Esophagus squamous epithelium (tissue), 5 donors: Measurements from ENCODE around the gene CDC42BPB. TPM values are rescaled to one million over a fixed set of nuclear protein-coding genes. Genes with fewer than 3 reads are reported as not detected.

Experiments
- DNase-seq: peaks from one replicate; lab custom pipeline; 2025; lab: John Stamatoyannopoulos, UW
- H3K27ac ChIP-seq, 4 donors: fragments of 200-600 bp; sonication (generic); one replicate each; pipeline ENCODE4 v1.5.1; 2016 to 2019; ENCODE audit warnings: mild to moderate bottlenecking in 1 of 4
- H3K27me3 ChIP-seq, 4 donors: fragments of 200-600 bp; sonication (generic); 1 replicate in 3 of 4; 2 replicates in 1 of 4; pipeline versions ENCODE4 v1.5.1 to v1.6.0; 2017 to 2021; ENCODE audit warnings: antibody characterized with exemption in 1 of 4
- H3K36me3 ChIP-seq, 3 donors: fragments of 200-600 bp; sonication (generic); one replicate each; pipeline ENCODE4 v1.5.1; 2016 to 2019
- H3K4me1 ChIP-seq, 3 donors: fragments of 200-600 bp; sonication (generic); one replicate each; pipeline ENCODE4 v1.5.1; 2017 to 2019
- H3K4me3 ChIP-seq, 4 donors: fragments of 200-600 bp; sonication (generic); 1 replicate in 3 of 4; 2 replicates in 1 of 4; pipeline ENCODE4 v1.5.1; 2016 to 2019; ENCODE audit warnings: mild to moderate bottlenecking in 2 of 4, moderate library complexity in 1 of 4
- H3K9me3 ChIP-seq, 3 donors: fragments of 200-600 bp; sonication (generic); one replicate each; pipeline ENCODE4 v1.5.1; 2016 to 2019
- CTCF ChIP-seq, 6 experiments: fragments of 450-650 bp in 4 of 6; fragments of 200-600 bp in 2 of 6; sonication (generic) in 2 of 6; IDR thresholded peaks; one replicate each; pipeline ENCODE4 v1.5.1; 2016 to 2019; ENCODE audit warnings: antibody characterized with exemption in 6 of 6, mild to moderate bottlenecking in 4 of 6, moderate library complexity in 4 of 6
- POLR2A ChIP-seq, 4 donors: fragments of 450-650 bp; IDR thresholded peaks; one replicate each; pipeline ENCODE4 v1.6.1; 2017; ENCODE audit warnings: antibody characterized with exemption in 4 of 4, mild to moderate bottlenecking in 4 of 4, moderate library complexity in 3 of 4
- WGBS, 2 donors: methylation state at CpG; one replicate each; pipeline ENCODE4 v1.1.5; 2018; 5-methylcytosine and 5-hydroxymethylcytosine counted together
- intact Hi-C: fragments of 100-400 bp; cut with DNase I; formaldehyde crosslinking; loops from one replicate; pipeline ENCODE4 v1.15.0; 2022
- total RNA-seq, 4 donors: library from RNA; depleted of rRNA; stranded (reverse); fragments of >200 nt; gene quantifications; one replicate each; pipeline ENCODE4 v1.1.0, GENCODE V29; 2016
- donor health status: DM: yes; HTN: yes; CAD: no.

Gene CDC42BPB
- total RNA-seq, 4 donors from 2014 or later, result 43.7 to 98.2 (median 81.2) TPM

- H3K27me3 ChIP-seq, result peaks cover 0 to 32% (median 0%) of the 10 kb centered on the region in 4 donors
- DNase-seq, result no peak
Measured at GRCh38 chr14:103094406-103095209, 37.3 kb upstream of the CDC42BPB start, which contains the start of gene EXOC3L4. TSS of gene EXOC3L4 (plus strand) at chr14:103094725. CDS start at chr14:103100220, 5,495 bp downstream.

GRCh38 chr14:103093856-103094405 lies 36.6 kb upstream of the CDC42BPB start:
- intact Hi-C loops, result no loop called here
- no peak for DNase-seq
- 37 to 52% methylated on average over 5 to 6 of the region's 13 CpGs for WGBS, 2 donors
- Histone ChIP-seq H3K27ac (peak overlapping the region; percentile 16 to 82 (median 71)), H3K9me3 (no peaks in the 10 kb centered on the region), H3K4me3 (peak overlapping the region in 2 of 4 donors; percentile 9 to 49), H3K4me1 (peaks cover 14 to 36% (median 27%) of the 10 kb centered on the region in 3 donors), H3K27me3 (peaks cover 0 to 26% (median 0%) of the 10 kb centered on the region in 4 donors), H3K36me3 (no peaks in the 10 kb centered on the region)
- no peak for TF ChIP-seq CTCF (IDR thresholded peaks at IDR 0.05)
- TF ChIP-seq POLR2A (IDR thresholded peaks at IDR 0.05), result no peak

More at GRCh38 chr14:103094406-103095209, 37.3 kb upstream of the CDC42BPB start, which contains the start of gene EXOC3L4:
- Histone ChIP-seq H3K9me3 (no peaks in the 10 kb centered on the region), H3K4me1 (peaks cover 15 to 43% (median 34%) of the 10 kb centered on the region in 3 donors), H3K4me3 (peak within 1 kb of the TSS in 2 of 4 donors; percentile 9 to 49), H3K27ac (peak within 1 kb of the TSS; percentile 22 to 82 (median 71)), H3K36me3 (no peaks in the 10 kb centered on the region)
- WGBS, 2 donors, result 73 to 96% methylated on average over 2 to 5 of the region's 23 CpGs
- no peak for TF ChIP-seq POLR2A (IDR thresholded peaks at IDR 0.05)
- TF ChIP-seq CTCF (IDR thresholded peaks at IDR 0.05), result no peak
- intact Hi-C loops, result no loop called here

- peak overlapping the region; percentile 31 to 77 (median 50) for H3K4me3 ChIP-seq
- H3K9me3 ChIP-seq, result no peaks in the 10 kb centered on the region
- intact Hi-C loops, result no loop called here
- no peak for DNase-seq
- H3K27ac ChIP-seq, result peak overlapping the region; percentile 8 to 74 (median 52)
- WGBS, 2 donors, result 44% methylated on average over 4 of the region's 9 CpGs; no CpG with 5 or more reads in 1 of the 2 donors
- TF ChIP-seq POLR2A (IDR thresholded peaks at IDR 0.05) (no peak), CTCF (IDR thresholded peaks at IDR 0.05) (peak in 1 of 6 experiments; percentile 15)
- H3K36me3 ChIP-seq, result no peaks in the 10 kb centered on the region
- H3K4me1 ChIP-seq, result peaks cover 11 to 33% (median 26%) of the 10 kb centered on the region in 3 donors
- H3K27me3 ChIP-seq, result peaks cover 0 to 22% (median 0%) of the 10 kb centered on the region in 4 donors
Measured at GRCh38 chr14:103091883-103092222, 34.5 kb upstream of the CDC42BPB start.

GRCh38 chr14:103091041-103091882 lies 33.9 kb upstream of the CDC42BPB start:
- peaks cover 0 to 28% (median 0%) of the 10 kb centered on the region in 4 donors for H3K27me3 ChIP-seq
- 37% methylated on average over 8 of the region's 69 CpGs; no CpG with 5 or more reads in 1 of the 2 donors for WGBS, 2 donors

More at GRCh38 chr14:103091041-103091882, 33.9 kb upstream of the CDC42BPB start:
- no peak for TF ChIP-seq POLR2A (IDR thresholded peaks at IDR 0.05)
- peak; percentile 35 to 55 (median 50) for TF ChIP-seq CTCF (IDR thresholded peaks at IDR 0.05)
- Histone ChIP-seq H3K9me3 (no peaks in the 10 kb centered on the region), H3K4me3 (peak overlapping the region; percentile 31 to 77 (median 50)), H3K4me1 (peaks cover 11 to 33% (median 26%) of the 10 kb centered on the region in 3 donors), H3K36me3 (no peaks in the 10 kb centered on the region), H3K27ac (peak overlapping the region; percentile 8 to 74 (median 52))
- no peak for DNase-seq
- intact Hi-C loops, result no loop called here
